HepG2 (cell line): ENCODE measurements around the gene TCFL5. TPM values are rescaled to one million over a fixed set of nuclear protein-coding genes. Genes with fewer than 3 reads are reported as not detected.

Experiments used
- ATF2 ChIP-seq: sonication (generic); formaldehyde crosslinking; IDR thresholded peaks from 2 replicates; pipeline ENCODE4 v1.4.0; 2020; ENCODE audit warnings: missing genetic modification reagents
- CBFB ChIP-seq: sonication (generic); formaldehyde crosslinking; IDR thresholded peaks from 2 replicates; pipeline ENCODE4 v1.4.0; 2020; ENCODE audit warnings: missing genetic modification reagents
- DMAP1 ChIP-seq: IDR thresholded peaks from 2 replicates; pipeline ENCODE4 v1.6.1; 2016
- DZIP1 ChIP-seq: sonication (generic); formaldehyde crosslinking; IDR thresholded peaks from 2 replicates; pipeline ENCODE4 v1.5.0; 2020; ENCODE audit warnings: mild to moderate bottlenecking, missing genetic modification reagents
- GABPB1 ChIP-seq: IDR thresholded peaks from 2 replicates; pipeline ENCODE4 v1.6.1; 2016; ENCODE audit warnings: mild to moderate bottlenecking, missing genetic modification reagents, moderate library complexity, missing compliant biosample characterization
- HHEX ChIP-seq: IDR thresholded peaks from 2 replicates; pipeline ENCODE4 v1.6.1; 2016; ENCODE audit warnings: control low read depth
- HNF1B ChIP-seq: sonication (generic); formaldehyde crosslinking; IDR thresholded peaks from 2 replicates; pipeline ENCODE4 v1.5.1; 2020; ENCODE audit warnings: mild to moderate bottlenecking, moderate library complexity, missing genetic modification reagents
- KDM5A ChIP-seq: fragments of 200-600 bp; sonication (generic); IDR thresholded peaks from 2 replicates; pipeline ENCODE4 v1.7.0; 2018; ENCODE audit warnings: antibody characterized with exemption, mild to moderate bottlenecking, low read length, borderline replicate concordance
- KMT2B ChIP-seq: IDR thresholded peaks from 2 replicates; pipeline ENCODE4 v1.6.1; 2016; ENCODE audit warnings: missing genetic modification reagents, missing compliant biosample characterization
- MEF2D ChIP-seq: sonication (generic); formaldehyde crosslinking; IDR thresholded peaks from 2 replicates; pipeline ENCODE4 v1.5.1; 2020; ENCODE audit warnings: mild to moderate bottlenecking, missing genetic modification reagents
- SKI ChIP-seq: fragments of 450-650 bp; IDR thresholded peaks from one replicate; pipeline ENCODE4 v1.6.1; 2018; ENCODE audit warnings: mild to moderate bottlenecking; ENCODE audit not compliant: partially characterized antibody
- SRSF1 ChIP-seq: fragments of 200-400 bp; formaldehyde crosslinking; optimal IDR thresholded peaks from 2 replicates; pipeline ENCODE3; 2017; ENCODE audit warnings: mild to moderate bottlenecking, low read depth, low read length, moderate library complexity
- TRIM24 ChIP-seq: sonication (generic); formaldehyde crosslinking; IDR thresholded peaks from 2 replicates; pipeline ENCODE4 v1.8.0; 2022; ENCODE audit warnings: mild to moderate bottlenecking, missing genetic modification reagents
- ZBTB25 ChIP-seq: IDR thresholded peaks from 2 replicates; pipeline ENCODE4 v1.6.1; 2018; ENCODE audit warnings: missing genetic modification reagents
- ZBTB3 ChIP-seq: sonication (generic); formaldehyde crosslinking; IDR thresholded peaks from 2 replicates; pipeline ENCODE4 v1.4.0; 2020; ENCODE audit warnings: low read depth, mild to moderate bottlenecking, moderate library complexity, missing genetic modification reagents, borderline replicate concordance
- ZNF263 ChIP-seq: sonication (generic); formaldehyde crosslinking; IDR thresholded peaks from 2 replicates; pipeline ENCODE4 v1.4.0; 2020; ENCODE audit warnings: missing genetic modification reagents
- ZNF331 ChIP-seq: sonication (generic); formaldehyde crosslinking; IDR thresholded peaks from 2 replicates; pipeline ENCODE4 v1.4.0; 2020; ENCODE audit warnings: missing genetic modification reagents
- ZNF430 ChIP-seq: sonication (generic); formaldehyde crosslinking; IDR thresholded peaks from 2 replicates; pipeline ENCODE4 v1.9.0; 2021; ENCODE audit warnings: mild to moderate bottlenecking, missing genetic modification reagents
- ZNF468 ChIP-seq: sonication (generic); formaldehyde crosslinking; IDR thresholded peaks from 2 replicates; pipeline ENCODE4 v1.8.0; 2022; ENCODE audit warnings: mild to moderate bottlenecking, moderate library complexity, missing genetic modification reagents
- ZNF558 ChIP-seq: sonication (generic); formaldehyde crosslinking; IDR thresholded peaks from 2 replicates; pipeline ENCODE4 v1.9.0; 2022; ENCODE audit warnings: mild to moderate bottlenecking, missing genetic modification reagents, borderline replicate concordance
- ZNF766 ChIP-seq: sonication (generic); formaldehyde crosslinking; IDR thresholded peaks from 2 replicates; pipeline ENCODE4 v1.5.0; 2020; ENCODE audit warnings: missing genetic modification reagents, borderline replicate concordance
- ZNF879 ChIP-seq: sonication (generic); formaldehyde crosslinking; IDR thresholded peaks from 2 replicates; pipeline ENCODE4 v1.8.1; 2023; ENCODE audit warnings: missing genetic modification reagents
- ZSCAN21 ChIP-seq: sonication (generic); formaldehyde crosslinking; IDR thresholded peaks from 2 replicates; pipeline ENCODE4 v1.8.0; 2022; ENCODE audit warnings: mild to moderate bottlenecking, missing genetic modification reagents, moderate library complexity, borderline replicate concordance
- polyA plus RNA-seq, 8 experiments: library from polyadenylated mRNA; depleted of rRNA in 3 of 8; stranded (reverse) in 7 of 8; unstranded in 1 of 8; fragments of >200 nt; fragmentation: Illumina TruSeq in 4 of 8; extraction: Trizol in 4 of 8; gene quantifications; 2 replicates each; pipeline versions ENCODE4 v1.2.1 to v1.2.3, GENCODE V29; 2011 to 2016; ENCODE audit warnings: low read depth in 4 of 8, missing spikeins in 1 of 8, mixed read lengths in 1 of 8; ENCODE audit not compliant: insufficient read depth in 1 of 8
- total RNA-seq, 5 experiments: library from RNA; depleted of rRNA; stranded (reverse); fragments of >200 nt; fragmentation: Illumina TruSeq; extraction: Trizol; gene quantifications; 2 replicates each; pipeline ENCODE4 v1.2.3, GENCODE V29; 2016; ENCODE audit warnings: low read depth in 1 of 5

TCFL5 gene
- total and polyA plus RNA-seq, 2 of the 13 experiments (the other 11 are each of a cell fraction or from before 2014, with no cell fraction given), result 14.8 to 20.0 TPM

GRCh38 chr20:62818592-62819493 is 42.8 kb downstream of the TCFL5 start (continued):
- TF ChIP-seq ZNF331 (CRISPR knock-in tag) (peak; percentile 85), ZBTB25 (CRISPR knock-in tag) (peak; percentile 65), ZNF430 (CRISPR knock-in tag) (peak; percentile 65; the same call in 1 of the 2 replicates), SKI (no peak), DMAP1 (CRISPR knock-in tag) (peak; percentile 39; the same call in 1 of the 2 replicates), HNF1B (peak; percentile 32; the same call in 1 of the 2 replicates), ZNF263 (CRISPR knock-in tag) (peak; percentile 13; the same call in 1 of the 2 replicates), ATF2 (peak; percentile 46), ZBTB3 (CRISPR knock-in tag) (no peak), CBFB (CRISPR knock-in tag) (peak; percentile 32), GABPB1 (CRISPR knock-in tag) (peak; percentile 58; the same call in 1 of the 2 replicates), ZNF879 (CRISPR knock-in tag) (no peak), MEF2D (CRISPR knock-in tag) (peak; percentile 69; the same call in 1 of the 2 replicates), HHEX (CRISPR knock-in tag) (no peak), ZNF468 (CRISPR knock-in tag) (no peak), TRIM24 (CRISPR knock-in tag) (no peak), ZSCAN21 (peak; percentile 83; the same call in 1 of the 2 replicates), ZNF766 (CRISPR knock-in tag) (0 out of 2 replicates have a peak, but pooled peaks have one; percentile 17), KMT2B (CRISPR knock-in tag) (peak; percentile 55; the same call in 1 of the 2 replicates), ZNF558 (0 out of 2 replicates have a peak, but pooled peaks have one; percentile 14), KDM5A (no peak), DZIP1 (CRISPR knock-in tag) (peak; percentile 82; the same call in 1 of the 2 replicates), SRSF1 (peak; percentile 7)
